Measurements from ENCODE around the gene ARPC4.

Gene ARPC4

DNA sequence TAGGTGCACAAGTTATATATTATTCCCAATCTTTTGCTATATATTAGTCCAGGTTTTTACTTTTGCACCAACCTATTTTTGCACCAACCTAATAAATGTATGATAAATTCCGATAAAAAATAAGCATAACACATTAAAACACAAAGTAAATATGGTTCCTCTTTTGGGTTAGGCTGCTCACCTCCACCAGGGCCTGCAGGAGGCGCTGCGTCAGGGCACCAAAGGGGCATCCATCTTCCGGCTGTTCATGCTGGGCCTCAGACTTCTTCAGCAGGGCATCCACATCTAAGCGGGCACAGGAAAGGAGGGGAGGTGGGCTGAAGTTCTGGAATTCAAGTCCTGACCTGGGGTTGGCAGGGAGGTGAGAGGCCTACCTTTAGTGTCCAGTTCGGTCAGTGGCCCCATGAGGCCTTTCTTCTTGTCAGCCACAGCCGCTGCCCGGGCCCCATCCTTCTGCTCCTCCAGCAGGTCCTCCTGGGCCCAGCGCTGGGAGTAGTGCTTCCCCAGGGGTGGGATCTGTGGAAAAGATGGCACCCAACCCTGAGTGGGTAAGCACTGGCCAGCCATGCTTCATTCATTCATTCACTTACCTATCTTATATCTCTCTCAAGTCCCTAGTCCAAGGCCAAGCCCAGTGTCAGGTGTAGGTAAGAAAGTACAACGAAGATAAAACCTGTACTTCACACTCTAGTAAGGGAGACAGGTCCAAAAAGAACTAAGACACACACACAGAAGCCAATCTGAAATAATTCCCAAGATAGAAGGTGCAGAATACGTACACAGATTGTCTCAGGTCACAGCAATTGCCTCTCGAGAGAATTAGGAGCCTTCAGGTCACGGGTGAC, 5.8 kb upstream of the ARPC4 start:
- TF ChIP-seq REST (IDR thresholded peaks at IDR 0.05; ENCODE audit: insufficient replicate concordance, low read depth) = no peak
- no peak for TF ChIP-seq GABPA (IDR thresholded peaks at IDR 0.05; ENCODE audit: low read depth)
- TF ChIP-seq SPI1 (IDR thresholded peaks at IDR 0.05; ENCODE audit: borderline replicate concordance, low read depth) = no peak
- TF ChIP-seq, protein P1, sequence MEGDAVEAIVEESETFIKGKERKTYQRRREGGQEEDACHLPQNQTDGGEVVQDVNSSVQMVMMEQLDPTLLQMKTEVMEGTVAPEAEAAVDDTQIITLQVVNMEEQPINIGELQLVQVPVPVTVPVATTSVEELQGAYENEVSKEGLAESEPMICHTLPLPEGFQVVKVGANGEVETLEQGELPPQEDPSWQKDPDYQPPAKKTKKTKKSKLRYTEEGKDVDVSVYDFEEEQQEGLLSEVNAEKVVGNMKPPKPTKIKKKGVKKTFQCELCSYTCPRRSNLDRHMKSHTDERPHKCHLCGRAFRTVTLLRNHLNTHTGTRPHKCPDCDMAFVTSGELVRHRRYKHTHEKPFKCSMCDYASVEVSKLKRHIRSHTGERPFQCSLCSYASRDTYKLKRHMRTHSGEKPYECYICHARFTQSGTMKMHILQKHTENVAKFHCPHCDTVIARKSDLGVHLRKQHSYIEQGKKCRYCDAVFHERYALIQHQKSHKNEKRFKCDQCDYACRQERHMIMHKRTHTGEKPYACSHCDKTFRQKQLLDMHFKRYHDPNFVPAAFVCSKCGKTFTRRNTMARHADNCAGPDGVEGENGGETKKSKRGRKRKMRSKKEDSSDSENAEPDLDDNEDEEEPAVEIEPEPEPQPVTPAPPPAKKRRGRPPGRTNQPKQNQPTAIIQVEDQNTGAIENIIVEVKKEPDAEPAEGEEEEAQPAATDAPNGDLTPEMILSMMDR (IDR thresholded peaks at IDR 0.05; ENCODE audit: insufficient read depth, low read length) = peak; percentile 64
- TF ChIP-seq POLR2AphosphoS5 (IDR thresholded peaks at IDR 0.05; ENCODE audit: low read depth) = no peak
- DNase-seq (ENCODE audit: low read depth in 1 of 2, low spot score in 1 of 2) = no peak
- Histone ChIP-seq H3K27me3 (ENCODE audit: insufficient read depth, poor library complexity, severe bottlenecking) (no peaks in the 10 kb centered on the region), H3K27ac (replicated peaks) (peak overlapping the region; percentile 41), H3K4me3 (replicated peaks; ENCODE audit: insufficient read depth, low read length) (no peak overlapping the region)

DNA sequence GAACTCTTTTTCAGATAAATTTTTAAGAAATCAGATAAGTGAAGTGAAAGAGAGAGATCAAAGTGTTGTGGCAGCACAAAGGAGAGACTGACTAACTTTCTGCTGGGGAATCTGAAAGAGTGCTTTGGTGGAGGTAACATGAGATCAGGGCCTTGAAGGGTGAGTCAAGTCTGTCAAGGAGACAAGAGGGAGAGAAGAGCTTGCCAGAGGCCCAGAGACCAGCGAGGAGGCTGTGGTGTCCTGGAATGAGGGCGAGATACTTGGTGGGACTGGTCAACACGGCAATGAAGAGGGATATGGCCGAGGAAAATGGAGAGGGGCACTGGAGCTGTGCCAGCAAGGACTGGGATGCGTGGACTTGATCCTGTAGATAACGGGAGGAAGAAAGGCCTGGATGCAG, 5.2 kb upstream of the ARPC4 start:
- DNase-seq (ENCODE audit: low read depth in 1 of 2, low spot score in 1 of 2) = no peak
- Histone ChIP-seq H3K27ac (replicated peaks) (no peak overlapping the region), H3K4me3 (replicated peaks; ENCODE audit: insufficient read depth, low read length) (no peak overlapping the region), H3K27me3 (ENCODE audit: insufficient read depth, poor library complexity, severe bottlenecking) (no peaks in the 10 kb centered on the region)
- TF ChIP-seq REST (IDR thresholded peaks at IDR 0.05; ENCODE audit: insufficient replicate concordance, low read depth) = no peak
- TF ChIP-seq GABPA (IDR thresholded peaks at IDR 0.05; ENCODE audit: low read depth) = no peak
- TF ChIP-seq POLR2AphosphoS5 (IDR thresholded peaks at IDR 0.05; ENCODE audit: low read depth) = no peak
- TF ChIP-seq, protein P1 (IDR thresholded peaks at IDR 0.05; ENCODE audit: insufficient read depth, low read length) = no peak
- TF ChIP-seq SPI1 (IDR thresholded peaks at IDR 0.05; ENCODE audit: borderline replicate concordance, low read depth) = no peak

GRCh38 chr3:9791127-9791526, 1.8 kb upstream of the ARPC4 start:
- H3K27me3 ChIP-seq (ENCODE audit: insufficient read depth, poor library complexity, severe bottlenecking) = no peaks in the 10 kb centered on the region
- H3K27ac ChIP-seq (replicated peaks) = peak overlapping the region; percentile 99; the same call in 1 of the 2 replicates
- TF ChIP-seq, protein P1 (IDR thresholded peaks at IDR 0.05; ENCODE audit: insufficient read depth, low read length) = no peak
- TF ChIP-seq POLR2AphosphoS5 (IDR thresholded peaks at IDR 0.05; ENCODE audit: low read depth) = no peak
- TF ChIP-seq REST (IDR thresholded peaks at IDR 0.05; ENCODE audit: insufficient replicate concordance, low read depth) = no peak
- no peak for TF ChIP-seq GABPA (IDR thresholded peaks at IDR 0.05; ENCODE audit: low read depth)
- TF ChIP-seq SPI1 (IDR thresholded peaks at IDR 0.05; ENCODE audit: borderline replicate concordance, low read depth) = no peak
- H3K4me3 ChIP-seq (replicated peaks; ENCODE audit: insufficient read depth, low read length) = no peak overlapping the region
- DNase-seq (ENCODE audit: low read depth in 1 of 2, low spot score in 1 of 2) = no peak

Data from HL-60 (cell line).